Body of pancreas (tissue), 4 donors: ENCODE data around the gene UQCRH. TPM values are rescaled to one million over a fixed set of nuclear protein-coding genes. Genes with fewer than 3 reads are reported as not detected.

Experiments used
- ATAC-seq: fragments of 150-250 bp; one replicate; pipeline ENCODE4 v1.9.1; 2016
- DNase-seq, 4 donors: peaks; one replicate each; pipeline ENCODE4 v3.0.0-alpha.2; 2019
- H3K27ac ChIP-seq, 4 donors: fragments of 200-600 bp; sonication (generic); 1 replicate in 3 of 4; 2 replicates in 1 of 4; pipeline versions ENCODE4 v1.5.1 to v1.6.1; 2016 to 2019; ENCODE audit warnings: mild to moderate bottlenecking in 1 of 4, mixed read lengths in 1 of 4, moderate library complexity in 1 of 4
- H3K27me3 ChIP-seq, 2 donors: fragments of 200-600 bp; sonication (generic); one replicate each; pipeline ENCODE4 v1.6.0; 2016; ENCODE audit warnings: mild to moderate bottlenecking in 1 of 2
- H3K36me3 ChIP-seq, 2 donors: fragments of 200-600 bp; sonication (generic); replicated peaks in 1 of 2; 2 replicates each; pipeline ENCODE4 v1.5.1; 2016; ENCODE audit warnings: low read depth in 2 of 2; ENCODE audit not compliant: insufficient read depth in 1 of 2
- H3K4me1 ChIP-seq: fragments of 200-600 bp; sonication (generic); one replicate; pipeline ENCODE4 v1.6.0; 2016
- H3K4me3 ChIP-seq, 2 donors: fragments of 200-600 bp; sonication (generic); 1 replicate in 1 of 2; 2 replicates in 1 of 2; pipeline ENCODE4 v1.5.1; 2016 to 2019
- H3K9me3 ChIP-seq, 3 donors: fragments of 200-600 bp; sonication (generic); 1 replicate in 2 of 3; 2 replicates in 1 of 3; pipeline ENCODE4 v1.5.1; 2016
- CTCF ChIP-seq, 7 experiments: fragments of 450-650 bp in 4 of 7; fragments of 200-600 bp in 3 of 7; sonication (generic) in 3 of 7; IDR thresholded peaks; one replicate each; pipeline ENCODE4 v1.5.1; 2016 to 2019; ENCODE audit warnings: antibody characterized with exemption in 7 of 7
- POLR2A ChIP-seq, 3 donors: fragments of 450-650 bp; IDR thresholded peaks; one replicate each; pipeline ENCODE4 v1.6.1; 2016; ENCODE audit warnings: antibody characterized with exemption in 3 of 3, mild to moderate bottlenecking in 2 of 3
- WGBS, 2 donors: methylation state at CpG; one replicate each; pipeline ENCODE4 v1.1.5; 2017; 5-methylcytosine and 5-hydroxymethylcytosine counted together
- intact Hi-C: fragments of 100-400 bp; cut with DNase I; formaldehyde crosslinking; loops from one replicate; pipeline ENCODE4 v1.15.1; 2023
- total RNA-seq, 2 donors: library from RNA; depleted of rRNA; stranded (reverse); fragments of >200 nt; gene quantifications; one replicate each; pipeline ENCODE4 v1.1.0, GENCODE V29; 2016

UQCRH gene
- total RNA-seq, 2 donors from 2014 or later, result 92.4 to 195 TPM

GRCh38 chr1:46263146-46263545 lies 40.4 kb upstream of the UQCRH start:
- ATAC-seq (no peak), DNase-seq (no peak)
- Histone ChIP-seq H3K27ac (no peak overlapping the region), H3K9me3 (no peaks in the 10 kb centered on the region), H3K36me3 (no peaks in the 10 kb centered on the region), H3K27me3 (no peaks in the 10 kb centered on the region), H3K4me3 (no peak overlapping the region), H3K4me1 (no peaks in the 10 kb centered on the region)
- TF ChIP-seq CTCF (IDR thresholded peaks at IDR 0.05), result no peak
- TF ChIP-seq POLR2A (IDR thresholded peaks at IDR 0.05), result no peak
- intact Hi-C loops, result no loop called here
- 81 to 84% methylated on average over 2 of the region's 2 CpGs for WGBS, 2 donors

DNA sequence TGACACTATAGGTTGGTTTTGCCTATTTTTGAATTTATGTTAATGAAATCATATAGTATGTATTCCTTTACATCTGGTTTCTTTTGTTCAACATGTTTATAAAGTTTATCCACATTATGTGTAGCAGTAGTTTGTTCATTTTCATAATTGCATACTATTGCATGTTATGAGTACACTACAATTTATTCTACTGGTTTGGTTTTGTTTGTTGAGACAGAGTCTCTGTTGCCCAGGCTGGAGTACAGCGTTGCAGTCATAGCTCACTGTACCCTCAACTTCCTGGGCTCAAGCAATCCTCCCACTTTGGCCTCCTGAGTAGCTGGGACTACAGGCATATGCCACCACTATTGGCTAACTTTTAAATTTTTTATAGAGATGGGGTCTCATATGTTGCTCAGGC lies 34.9 kb upstream of the UQCRH start:
- Histone ChIP-seq H3K4me1 (no peaks in the 10 kb centered on the region), H3K4me3 (no peak overlapping the region), H3K36me3 (no peaks in the 10 kb centered on the region), H3K9me3 (no peaks in the 10 kb centered on the region), H3K27me3 (no peaks in the 10 kb centered on the region), H3K27ac (no peak overlapping the region)
- TF ChIP-seq POLR2A (IDR thresholded peaks at IDR 0.05), result no peak
- TF ChIP-seq CTCF (IDR thresholded peaks at IDR 0.05), result no peak
- WGBS, 2 donors, result 91 to 100% methylated on average over 1 of the region's 1 CpG
- intact Hi-C loops, result no loop called here
- ATAC-seq (no peak), DNase-seq (no peak)

- intact Hi-C loops, result no loop called here
- no peak for ATAC-seq
- Histone ChIP-seq H3K9me3 (no peaks in the 10 kb centered on the region), H3K27ac (no peak overlapping the region), H3K4me1 (no peaks in the 10 kb centered on the region), H3K4me3 (no peak overlapping the region), H3K27me3 (no peaks in the 10 kb centered on the region), H3K36me3 (peaks cover 0 to 4% of the 10 kb centered on the region in 2 donors)
- DNase-seq, result no peak
- TF ChIP-seq POLR2A (IDR thresholded peaks at IDR 0.05), result no peak
- no peak for TF ChIP-seq CTCF (IDR thresholded peaks at IDR 0.05)
- 90 to 99% methylated on average over 6 of the region's 6 CpGs for WGBS, 2 donors
Observed at GRCh38 chr1:46274225-46275029, 29.1 kb upstream of the UQCRH start.

GRCh38 chr1:46275030-46275337 lies 28.5 kb upstream of the UQCRH start:
- ATAC-seq (no peak), DNase-seq (no peak)
- H3K4me1 ChIP-seq, result no peaks in the 10 kb centered on the region
- peaks cover 0 to 8% of the 10 kb centered on the region in 2 donors for H3K36me3 ChIP-seq
- no peaks in the 10 kb centered on the region for H3K27me3 ChIP-seq
- no peak overlapping the region for H3K4me3 ChIP-seq
- WGBS, 2 donors, result 76 to 85% methylated on average over 6 of the region's 6 CpGs
- intact Hi-C loops, result no loop called here
- H3K27ac ChIP-seq, result no peak overlapping the region
- H3K9me3 ChIP-seq, result no peaks in the 10 kb centered on the region
- TF ChIP-seq POLR2A (IDR thresholded peaks at IDR 0.05), result no peak
- TF ChIP-seq CTCF (IDR thresholded peaks at IDR 0.05), result no peak
